Esophagus muscularis mucosa (tissue), 4 donors: ENCODE results near the gene RBM4. TPM values are rescaled to one million over a fixed set of nuclear protein-coding genes. Genes with fewer than 3 reads are reported as not detected.

ENCODE experiments used
- DNase-seq: peaks from one replicate; pipeline ENCODE4 v3.0.0-alpha.2; 2017; ENCODE audit errors: extremely low spot score
- H3K27ac ChIP-seq, 4 donors: fragments of 200-600 bp; sonication (generic); replicated peaks in 1 of 4; 1 replicate in 3 of 4; 2 replicates in 1 of 4; pipeline ENCODE4 v1.5.1; 2016 to 2019; ENCODE audit warnings: mild to moderate bottlenecking in 1 of 4
- H3K27me3 ChIP-seq, 4 donors: fragments of 200-600 bp; sonication (generic); one replicate each; pipeline versions ENCODE4 v1.5.1 to v1.6.0; 2016 to 2019
- H3K36me3 ChIP-seq, 4 donors: fragments of 200-600 bp; sonication (generic); one replicate each; pipeline ENCODE4 v1.5.1; 2016 to 2019
- H3K4me1 ChIP-seq, 4 donors: fragments of 200-600 bp; sonication (generic); one replicate each; pipeline ENCODE4 v1.5.1; 2016 to 2019
- H3K4me3 ChIP-seq, 4 donors: fragments of 200-600 bp; sonication (generic); 1 replicate in 2 of 4; 2 replicates in 2 of 4; pipeline ENCODE4 v1.5.1; 2016 to 2019; ENCODE audit warnings: mild to moderate bottlenecking in 4 of 4, moderate library complexity in 1 of 4
- H3K9me3 ChIP-seq, 4 donors: fragments of 200-600 bp; sonication (generic); 1 replicate in 3 of 4; 2 replicates in 1 of 4; pipeline ENCODE4 v1.5.1; 2016 to 2019
- EP300 ChIP-seq: sonication (generic); formaldehyde crosslinking; IDR thresholded peaks from one replicate; pipeline ENCODE4 v1.6.1; 2017; ENCODE audit warnings: antibody characterized with exemption
- POLR2A ChIP-seq: fragments of 450-650 bp; IDR thresholded peaks from one replicate; pipeline ENCODE4 v1.6.1; 2017; ENCODE audit warnings: antibody characterized with exemption, moderate library complexity, mild to moderate bottlenecking, low read depth
- POLR2AphosphoS5 ChIP-seq, 2 donors: sonication (generic); formaldehyde crosslinking; IDR thresholded peaks; one replicate each; pipeline ENCODE4 v1.6.1; 2017; ENCODE audit warnings: antibody characterized with exemption in 2 of 2
- WGBS: methylation state at CpG from one replicate; pipeline ENCODE4 v1.1.5; 2018; 5-methylcytosine and 5-hydroxymethylcytosine counted together
- intact Hi-C: fragments of 100-400 bp; cut with DNase I; formaldehyde crosslinking; loops from one replicate; pipeline ENCODE4 v1.15.1; 2023
- total RNA-seq, 4 donors: library from RNA; depleted of rRNA; stranded (reverse); fragments of >200 nt; gene quantifications; one replicate each; pipeline versions ENCODE4 v1.1.0 to v1.2.1, GENCODE V29; 2016
- TF ChIP-seq, protein P1 (sequence below), 3 experiments: fragments of 200-600 bp in 2 of 3; fragments of 450-650 bp in 1 of 3; sonication (generic) in 2 of 3; IDR thresholded peaks; one replicate each; pipeline ENCODE4 v1.5.1; 2017 to 2019; ENCODE audit warnings: antibody characterized with exemption in 3 of 3, mild to moderate bottlenecking in 2 of 3, moderate library complexity in 1 of 3

RBM4 gene
- total RNA-seq, 4 donors from 2014 or later = 82.2 to 101 (median 90.2) TPM

DNA sequence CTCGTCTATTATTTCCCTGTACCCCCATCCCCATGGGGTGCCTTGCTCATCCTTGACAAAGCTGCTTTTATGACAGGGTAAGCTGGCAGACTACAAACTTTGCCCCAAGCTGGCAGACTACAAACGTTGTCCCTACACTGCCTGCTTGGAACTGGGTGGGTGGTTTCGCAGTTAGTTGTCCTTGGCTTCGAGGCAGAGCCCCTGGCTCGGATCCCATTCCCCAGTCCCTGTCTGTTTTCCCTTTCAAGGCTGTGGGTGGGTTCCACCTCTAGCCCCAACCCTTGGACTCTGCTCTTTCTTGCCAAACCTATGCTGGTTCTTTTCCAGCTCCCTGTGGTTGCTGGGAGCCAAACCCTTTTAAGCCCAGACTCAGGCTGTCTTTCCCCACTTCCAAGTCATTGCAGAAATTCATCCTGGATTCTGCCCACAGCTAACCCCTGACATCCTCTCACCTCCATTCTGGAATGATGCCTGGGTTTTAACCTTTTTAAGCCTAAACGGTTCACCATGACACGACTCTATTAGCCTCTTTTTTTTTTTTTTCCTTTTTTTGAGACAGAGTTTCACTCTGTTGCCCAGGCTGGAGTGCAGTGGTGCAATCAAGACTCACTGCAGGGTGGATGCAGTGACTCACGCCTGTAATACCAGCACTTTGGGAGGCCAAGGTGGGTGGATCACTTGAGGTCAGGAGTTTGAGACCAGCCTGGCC, 31.2 kb upstream of the RBM4 start:
- TF ChIP-seq, protein P1, sequence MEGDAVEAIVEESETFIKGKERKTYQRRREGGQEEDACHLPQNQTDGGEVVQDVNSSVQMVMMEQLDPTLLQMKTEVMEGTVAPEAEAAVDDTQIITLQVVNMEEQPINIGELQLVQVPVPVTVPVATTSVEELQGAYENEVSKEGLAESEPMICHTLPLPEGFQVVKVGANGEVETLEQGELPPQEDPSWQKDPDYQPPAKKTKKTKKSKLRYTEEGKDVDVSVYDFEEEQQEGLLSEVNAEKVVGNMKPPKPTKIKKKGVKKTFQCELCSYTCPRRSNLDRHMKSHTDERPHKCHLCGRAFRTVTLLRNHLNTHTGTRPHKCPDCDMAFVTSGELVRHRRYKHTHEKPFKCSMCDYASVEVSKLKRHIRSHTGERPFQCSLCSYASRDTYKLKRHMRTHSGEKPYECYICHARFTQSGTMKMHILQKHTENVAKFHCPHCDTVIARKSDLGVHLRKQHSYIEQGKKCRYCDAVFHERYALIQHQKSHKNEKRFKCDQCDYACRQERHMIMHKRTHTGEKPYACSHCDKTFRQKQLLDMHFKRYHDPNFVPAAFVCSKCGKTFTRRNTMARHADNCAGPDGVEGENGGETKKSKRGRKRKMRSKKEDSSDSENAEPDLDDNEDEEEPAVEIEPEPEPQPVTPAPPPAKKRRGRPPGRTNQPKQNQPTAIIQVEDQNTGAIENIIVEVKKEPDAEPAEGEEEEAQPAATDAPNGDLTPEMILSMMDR (IDR thresholded peaks at IDR 0.05) = no peak
- TF ChIP-seq POLR2AphosphoS5 (IDR thresholded peaks at IDR 0.05) = peak; percentile 61 to 66
- Histone ChIP-seq H3K36me3 (peaks cover 8 to 33% (median 27%) of the 10 kb centered on the region in 4 donors), H3K4me3 (no peak overlapping the region), H3K27me3 (no peaks in the 10 kb centered on the region), H3K9me3 (no peaks in the 10 kb centered on the region), H3K4me1 (peaks cover 20 to 32% (median 26%) of the 10 kb centered on the region in 4 donors), H3K27ac (peak overlapping the region; percentile 84 to 87 (median 86))
- DNase-seq = peak; percentile 92
- 36% methylated on average over 7 of the region's 8 CpGs for WGBS
- intact Hi-C loops = no loop called here

DNA sequence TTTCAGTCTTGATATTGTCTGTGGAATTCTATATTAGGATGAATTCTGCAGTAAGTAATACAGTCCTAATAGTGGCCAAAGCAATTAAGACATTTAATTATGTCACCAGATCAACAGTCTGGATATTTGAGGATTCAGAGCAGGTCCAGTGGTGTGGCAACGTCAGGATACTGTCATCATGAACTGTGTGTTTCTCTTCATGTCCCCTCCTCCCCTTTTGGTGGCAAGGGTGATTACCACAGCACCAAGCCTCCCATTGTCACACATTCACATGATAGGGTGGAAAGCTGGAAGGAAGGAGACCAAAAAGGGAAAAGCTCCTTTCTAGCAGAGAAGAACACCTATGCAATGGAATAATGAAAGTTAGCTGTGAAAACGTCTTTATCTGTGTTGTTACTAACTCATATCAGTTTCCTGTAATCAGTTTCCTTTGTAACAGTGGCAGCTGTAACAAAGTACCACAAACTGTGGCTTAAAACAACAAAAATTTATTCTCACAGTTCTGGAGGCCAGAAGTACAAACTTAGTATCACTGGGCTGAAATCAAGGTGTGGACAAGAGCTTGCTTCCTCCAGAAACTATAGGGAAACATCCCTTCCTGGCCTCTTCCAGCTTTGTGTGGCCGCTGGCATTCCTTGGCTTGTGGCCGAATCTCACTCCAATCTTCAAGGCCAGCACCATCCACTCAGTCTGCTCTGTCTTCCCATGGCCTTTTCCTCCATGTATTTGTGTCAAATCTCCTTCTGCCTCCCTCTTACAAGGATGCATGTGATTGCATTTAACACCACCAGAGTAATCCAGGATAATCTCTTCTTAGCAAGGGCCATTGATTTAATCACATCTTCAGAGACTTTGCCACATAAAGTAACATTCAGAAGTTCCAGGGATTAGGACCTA, 28.5 kb upstream of the RBM4 start:
- TF ChIP-seq POLR2AphosphoS5 (IDR thresholded peaks at IDR 0.05) = no peak
- DNase-seq = no peak

DNA sequence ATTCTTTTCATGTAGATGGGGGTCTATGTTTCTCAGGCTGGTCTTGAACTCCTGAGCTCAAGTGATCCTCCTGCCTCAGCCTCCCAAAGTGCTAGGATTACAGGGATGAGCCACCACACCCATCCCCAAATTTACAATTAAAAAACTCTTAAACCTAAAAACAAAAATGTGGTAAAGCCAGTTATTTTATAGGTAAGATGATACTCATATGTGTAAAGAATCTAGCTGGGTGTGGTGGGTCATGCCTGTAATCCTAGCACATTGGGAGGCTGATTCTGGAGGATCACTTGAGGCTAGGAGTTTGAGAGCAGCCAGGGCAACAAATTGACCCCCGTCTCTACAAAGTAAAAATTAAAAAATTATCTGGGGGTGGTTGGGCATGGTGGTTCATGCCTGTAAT, 26.0 kb upstream of the RBM4 start:
- no peak overlapping the region for H3K4me3 ChIP-seq
- H3K27me3 ChIP-seq = no peaks in the 10 kb centered on the region
- WGBS = 82% methylated on average over 1 of the region's 1 CpG
- intact Hi-C loops = no loop called here
- no peak overlapping the region for H3K27ac ChIP-seq
- TF ChIP-seq, protein P1 (IDR thresholded peaks at IDR 0.05) = no peak
- TF ChIP-seq EP300 (no peak), POLR2AphosphoS5 (IDR thresholded peaks at IDR 0.05) (no peak), POLR2A (no peak)
- no peaks in the 10 kb centered on the region for H3K36me3 ChIP-seq
- peaks cover 15 to 28% (median 22%) of the 10 kb centered on the region in 4 donors for H3K4me1 ChIP-seq
- DNase-seq = no peak
- H3K9me3 ChIP-seq = no peaks in the 10 kb centered on the region

More for the DNA sequence above, 28.5 kb upstream of the RBM4 start:
- H3K4me1 ChIP-seq = peaks cover 16 to 26% (median 23%) of the 10 kb centered on the region in 4 donors
- H3K4me3 ChIP-seq = no peak overlapping the region
- no peak overlapping the region for H3K27ac ChIP-seq
- WGBS = 81% methylated on average over 4 of the region's 4 CpGs
- H3K27me3 ChIP-seq = no peaks in the 10 kb centered on the region
- H3K9me3 ChIP-seq = no peaks in the 10 kb centered on the region
- intact Hi-C loops = no loop called here
- H3K36me3 ChIP-seq = peaks cover 8 to 16% (median 14%) of the 10 kb centered on the region in 4 donors

DNA sequence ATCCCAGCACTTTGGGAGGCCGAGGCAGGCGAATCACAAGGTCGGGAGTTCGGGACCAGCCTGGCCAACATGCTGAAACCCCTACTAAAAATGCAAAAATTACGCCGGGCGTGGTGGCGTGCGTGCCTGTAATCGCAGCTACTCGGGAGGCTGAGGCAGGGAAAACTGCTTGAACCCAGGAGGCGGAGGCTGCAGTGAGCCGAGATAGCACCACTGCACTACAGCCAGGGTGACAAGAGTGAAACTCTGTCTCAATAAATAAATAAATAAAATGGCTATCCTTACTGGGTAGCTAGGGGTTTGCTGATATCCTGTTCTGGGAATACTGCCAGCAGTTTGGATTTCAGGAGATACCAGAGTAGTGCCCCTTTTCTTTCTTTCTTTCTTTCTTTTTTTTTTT, 24.4 kb upstream of the RBM4 start:
- Histone ChIP-seq H3K27me3 (no peaks in the 10 kb centered on the region), H3K4me1 (peaks cover 19 to 32% (median 25%) of the 10 kb centered on the region in 4 donors), H3K4me3 (no peak overlapping the region), H3K36me3 (peaks cover 0 to 4% (median 0%) of the 10 kb centered on the region in 4 donors), H3K27ac (no peak overlapping the region), H3K9me3 (no peaks in the 10 kb centered on the region)
- intact Hi-C loops = no loop called here
- 96% methylated on average over 13 of the region's 13 CpGs for WGBS
- DNase-seq = no peak
- TF ChIP-seq POLR2A = no peak
- TF ChIP-seq EP300 = no peak
- TF ChIP-seq POLR2AphosphoS5 (IDR thresholded peaks at IDR 0.05) = no peak
- TF ChIP-seq, protein P1 (IDR thresholded peaks at IDR 0.05) = no peak
